ENCODE measurements around the gene AKR1C4.

GRCh38 chr10:5268234-5268633 lies 71.6 kb downstream of the AKR1C4 start:
- TF ChIP-seq POLR2A (IDR thresholded peaks at IDR 0.05), result no peak
- no peak for TF ChIP-seq CTCF (IDR thresholded peaks at IDR 0.05)

Measured in thyroid gland (tissue), 4 donors.